ENCODE results near the gene LRRC8C.

LRRC8C gene

GRCh38 chr1:89635825-89636815, 3.2 kb downstream of the LRRC8C start:
- DNase-seq: no peak

GRCh38 chr1:89637496-89637895, 4.6 kb downstream of the LRRC8C start:
- no peak for DNase-seq

- no peak for DNase-seq
These were observed 7.5 kb downstream of the LRRC8C start for GRCh38 chr1:89640440-89640839.

GRCh38 chr1:89641781-89642180, 8.9 kb downstream of the LRRC8C start:
- DNase-seq: no peak

- DNase-seq: no peak
These were observed 10.7 kb downstream of the LRRC8C start for GRCh38 chr1:89643577-89643976.

GRCh38 chr1:89644119-89644814, 11.3 kb downstream of the LRRC8C start:
- DNase-seq: no peak

GRCh38 chr1:89646259-89646658, 13.3 kb downstream of the LRRC8C start:
- no peak for DNase-seq

GRCh38 chr1:89649783-89650182, 16.9 kb downstream of the LRRC8C start:
- DNase-seq: no peak

GRCh38 chr1:89652373-89652772, 19.5 kb downstream of the LRRC8C start:
- DNase-seq: no peak

GRCh38 chr1:89657886-89658285, 25.0 kb downstream of the LRRC8C start:
- DNase-seq: no peak

GRCh38 chr1:89659322-89660081, 26.6 kb downstream of the LRRC8C start:
- DNase-seq: no peak

- DNase-seq: no peak
These were observed 27.5 kb downstream of the LRRC8C start for GRCh38 chr1:89660224-89661061.

GRCh38 chr1:89665941-89666340, 33.0 kb downstream of the LRRC8C start:
- no peak for DNase-seq

- no peak for DNase-seq
These were observed 33.7 kb downstream of the LRRC8C start for GRCh38 chr1:89666640-89667039.

GRCh38 chr1:89667691-89668090, 34.8 kb downstream of the LRRC8C start:
- no peak for DNase-seq

GRCh38 chr1:89668961-89669360, 36.0 kb downstream of the LRRC8C start:
- DNase-seq: no peak

- DNase-seq: no peak
These were observed 36.5 kb downstream of the LRRC8C start for GRCh38 chr1:89669441-89669840.

GRCh38 chr1:89670163-89670562, 37.2 kb downstream of the LRRC8C start:
- DNase-seq: peak; percentile 34

GRCh38 chr1:89670711-89671110, 37.8 kb downstream of the LRRC8C start:
- DNase-seq: no peak

GRCh38 chr1:89671775-89672488, 39.0 kb downstream of the LRRC8C start:
- DNase-seq: no peak

GRCh38 chr1:89672489-89673183, 39.7 kb downstream of the LRRC8C start:
- no peak for DNase-seq

Data from CD4-positive, alpha-beta T cell treated with Interferon gamma for 1 hour (primary cell).